SH-SY5Y (cell line): ENCODE results near the gene PIP5KL1.

Experiments used
- GATA2 ChIP-seq: IDR thresholded peaks from 2 replicates; pipeline ENCODE4 v1.6.1; 2011; ENCODE audit warnings: mild to moderate bottlenecking, low read depth, low read length
- GATA3 ChIP-seq: IDR thresholded peaks from 2 replicates; pipeline ENCODE4 v1.6.1; 2011; ENCODE audit warnings: low read depth, mild to moderate bottlenecking, low read length, moderate library complexity

- no peak for TF ChIP-seq GATA3
- no peak for TF ChIP-seq GATA2
These were observed 29.3 kb upstream of the PIP5KL1 start for GRCh38 chr9:127959841-127960409.
